22Rv1 (cell line): Measurements from ENCODE around the gene RNF114.

Source experiments
- CTCF ChIP-seq: fragments of 450-650 bp; IDR thresholded peaks from 2 replicates; pipeline ENCODE4 v1.5.1; 2017; ENCODE audit warnings: mild to moderate bottlenecking
- ZFX ChIP-seq: fragments of 450-650 bp; IDR thresholded peaks from 2 replicates; pipeline ENCODE4 v1.6.1; 2017; ENCODE audit warnings: antibody characterized with exemption, borderline replicate concordance

GRCh38 chr20:49892260-49892659 is 43.9 kb upstream of the RNF114 start:
- no peak for TF ChIP-seq CTCF
- no peak for TF ChIP-seq ZFX
